HCT116 (cell line): Measurements from ENCODE around the gene EARS2.

Source experiments
- CEBPB ChIP-seq: IDR thresholded peaks from 2 replicates; pipeline ENCODE4 v1.6.1; 2012; ENCODE audit warnings: low read depth
- EGR1 ChIP-seq: IDR thresholded peaks from 2 replicates; pipeline ENCODE4 v1.6.1; 2012; ENCODE audit warnings: low read depth
- ELF1 ChIP-seq: IDR thresholded peaks from 2 replicates; pipeline ENCODE4 v1.6.1; 2012; ENCODE audit warnings: low read depth, borderline replicate concordance
- EZH2 ChIP-seq: fragments of 200-600 bp; sonication (generic); IDR thresholded peaks from 2 replicates; pipeline ENCODE4 v1.6.1; 2017; ENCODE audit warnings: antibody characterized with exemption, mixed run types
- POLR2A ChIP-seq: IDR thresholded peaks from 2 replicates; pipeline ENCODE4 v1.7.0; 2011; ENCODE audit warnings: borderline replicate concordance; ENCODE audit not compliant: insufficient read depth, insufficient read length; ENCODE audit errors: extremely low read depth
- TF ChIP-seq, protein P1 (sequence below), 3 experiments: fragments of 200-600 bp in 1 of 3; sonication (generic) in 1 of 3; IDR thresholded peaks in 2 of 3; conservative IDR thresholded peaks in 1 of 3; 2 replicates each; pipeline ENCODE4 v1.5.1; 2012 to 2017; ENCODE audit warnings: low read depth in 2 of 3, low read length in 2 of 3, antibody characterized with exemption in 1 of 3, borderline replicate concordance in 1 of 3, control low read depth in 1 of 3, mild to moderate bottlenecking in 1 of 3, mixed read lengths in 1 of 3, mixed run types in 1 of 3, moderate library complexity in 1 of 3; ENCODE audit not compliant: insufficient read depth in 1 of 3
- TF ChIP-seq, protein P2 (sequence below): IDR thresholded peaks from 2 replicates; pipeline ENCODE4 v1.6.1; 2012

DNA sequence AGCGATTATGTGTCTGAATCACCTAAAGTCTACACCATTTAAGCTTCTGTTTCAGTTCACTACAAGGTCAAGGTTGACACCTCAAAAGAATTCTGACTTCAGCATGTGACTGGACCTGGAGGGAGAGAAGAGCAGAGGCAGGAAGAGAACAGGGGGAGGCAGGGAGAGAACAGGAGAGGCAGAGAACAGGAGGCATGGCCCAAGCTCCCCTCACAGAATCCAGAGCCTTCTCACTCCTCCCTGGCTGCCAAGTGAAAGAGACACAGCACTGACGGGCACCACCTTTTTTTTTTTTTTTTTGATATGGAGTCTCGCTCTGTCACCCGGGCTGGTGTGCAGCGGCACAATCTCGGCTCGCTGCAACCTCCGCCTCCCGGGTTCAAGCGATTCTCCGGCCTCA is 58.3 kb downstream of the EARS2 start:
- TF ChIP-seq EZH2 (no peak), EGR1 (no peak), POLR2A (no peak), ELF1 (no peak), CEBPB (no peak)
- TF ChIP-seq, protein P1, sequence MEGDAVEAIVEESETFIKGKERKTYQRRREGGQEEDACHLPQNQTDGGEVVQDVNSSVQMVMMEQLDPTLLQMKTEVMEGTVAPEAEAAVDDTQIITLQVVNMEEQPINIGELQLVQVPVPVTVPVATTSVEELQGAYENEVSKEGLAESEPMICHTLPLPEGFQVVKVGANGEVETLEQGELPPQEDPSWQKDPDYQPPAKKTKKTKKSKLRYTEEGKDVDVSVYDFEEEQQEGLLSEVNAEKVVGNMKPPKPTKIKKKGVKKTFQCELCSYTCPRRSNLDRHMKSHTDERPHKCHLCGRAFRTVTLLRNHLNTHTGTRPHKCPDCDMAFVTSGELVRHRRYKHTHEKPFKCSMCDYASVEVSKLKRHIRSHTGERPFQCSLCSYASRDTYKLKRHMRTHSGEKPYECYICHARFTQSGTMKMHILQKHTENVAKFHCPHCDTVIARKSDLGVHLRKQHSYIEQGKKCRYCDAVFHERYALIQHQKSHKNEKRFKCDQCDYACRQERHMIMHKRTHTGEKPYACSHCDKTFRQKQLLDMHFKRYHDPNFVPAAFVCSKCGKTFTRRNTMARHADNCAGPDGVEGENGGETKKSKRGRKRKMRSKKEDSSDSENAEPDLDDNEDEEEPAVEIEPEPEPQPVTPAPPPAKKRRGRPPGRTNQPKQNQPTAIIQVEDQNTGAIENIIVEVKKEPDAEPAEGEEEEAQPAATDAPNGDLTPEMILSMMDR (IDR thresholded peaks at IDR 0.05 in 2 of 3, conservative IDR thresholded peaks at IDR 0.05 in 1 of 3; ENCODE audit: borderline replicate concordance in 1 of 3, insufficient read depth in 1 of 3, low read depth in 2 of 3, low read length in 2 of 3) = no peak
- TF ChIP-seq, protein P2, sequence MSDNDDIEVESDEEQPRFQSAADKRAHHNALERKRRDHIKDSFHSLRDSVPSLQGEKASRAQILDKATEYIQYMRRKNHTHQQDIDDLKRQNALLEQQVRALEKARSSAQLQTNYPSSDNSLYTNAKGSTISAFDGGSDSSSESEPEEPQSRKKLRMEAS = no peak
